NCI-H524 (cell line): Measurements from ENCODE around the gene MST1R.

Experiments used
- DNase-seq, 2 experiments: peaks; one replicate each; lab custom pipeline; 2025; lab: John Stamatoyannopoulos, UW

The MST1R gene

DNA sequence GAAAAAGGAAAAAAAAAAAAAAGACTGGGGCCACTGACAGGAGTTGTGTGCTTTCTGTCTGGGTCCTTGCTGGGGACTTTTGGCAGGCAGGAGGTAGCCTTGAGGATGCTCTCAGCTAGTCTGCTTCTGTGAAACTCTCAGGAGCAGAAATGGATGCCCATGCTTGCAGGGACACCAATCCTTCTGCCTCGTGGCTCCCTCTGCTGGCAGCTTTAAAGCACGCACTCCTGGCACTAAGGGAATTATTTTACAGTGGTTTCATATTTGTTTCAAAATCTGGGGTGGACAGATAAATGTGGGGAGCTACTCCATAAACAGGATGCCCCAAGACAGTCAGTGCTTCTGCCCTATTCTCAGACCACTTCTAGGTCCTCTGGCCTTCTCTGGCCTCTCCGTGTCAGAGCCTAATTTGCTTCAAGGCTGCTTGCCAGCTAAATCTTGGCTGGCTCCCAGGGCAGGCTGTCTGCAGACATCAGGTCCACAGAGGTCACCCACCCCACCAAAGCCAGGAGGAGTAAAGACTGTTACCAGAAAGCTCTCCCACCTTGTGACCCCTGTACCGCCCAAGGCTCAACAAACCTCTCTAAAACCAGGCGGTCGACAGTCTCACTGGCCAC, 64.4 kb downstream of the MST1R start:
- peak; percentile 30 to 66 for DNase-seq
